Activated naive CD4-positive, alpha-beta T cell treated with Interleukin-2 at 50 U/mL for 16 hours (primary cell): ENCODE data around the gene HIP1.
"Not testable (repeated sequence)": the region's sequence is repeated elsewhere in the genome, so short reads cannot be mapped to it uniquely, and the experiment has no call there.

Experiments
- DNase-seq: peaks from one replicate; pipeline ENCODE4 v3.0.0-alpha.2; 2020

HIP1 gene

DNA sequence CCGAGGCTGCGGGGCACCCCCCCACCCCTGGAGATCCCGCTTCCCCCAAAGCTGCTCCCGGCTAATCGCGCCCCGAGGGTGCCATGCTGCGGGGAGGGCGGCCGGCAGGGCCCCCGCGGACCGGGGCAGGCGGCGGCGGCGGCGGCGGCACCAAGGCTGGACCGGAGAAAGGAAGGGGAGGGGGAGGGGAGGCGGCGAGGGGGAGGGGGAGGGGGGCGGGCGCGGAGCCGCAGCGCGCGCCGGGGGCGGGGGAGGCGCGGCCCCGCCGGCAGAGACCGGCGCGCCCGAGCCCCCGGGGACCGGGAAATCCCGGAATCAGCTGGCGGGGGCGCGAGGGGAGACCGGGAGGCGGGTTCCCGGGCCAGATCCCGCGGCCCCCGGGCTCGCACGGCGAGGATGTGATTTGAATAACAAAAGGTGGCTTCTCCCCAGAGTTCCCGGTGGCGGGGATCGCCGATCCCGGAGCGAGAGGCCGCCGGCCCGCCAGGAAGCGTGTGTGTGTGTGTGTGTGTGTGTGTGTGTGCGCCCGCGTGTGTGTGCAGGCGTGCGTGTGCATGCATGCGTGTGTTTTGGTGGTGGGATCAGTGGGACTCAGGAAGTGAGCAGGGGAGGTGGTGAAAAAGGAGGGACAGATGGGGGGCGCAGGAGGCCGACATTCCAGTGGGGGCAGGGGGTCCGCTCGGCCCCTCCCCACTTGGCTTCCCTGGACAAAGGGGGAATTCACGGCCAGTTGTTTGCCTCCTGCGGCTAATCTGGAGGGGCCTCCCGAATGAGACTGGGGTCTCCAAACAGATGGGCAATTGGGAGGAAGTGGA, 99.5 kb downstream of the HIP1 start:
- DNase-seq, result peak; percentile 33

GRCh38 chr7:75638594-75639070, 100.1 kb downstream of the HIP1 start:
- no peak for DNase-seq

GRCh38 chr7:75637854-75638593, 100.7 kb downstream of the HIP1 start:
- DNase-seq, result no peak

- no peak for DNase-seq
These were observed 103.7 kb downstream of the HIP1 start for GRCh38 chr7:75635036-75635435.

DNA sequence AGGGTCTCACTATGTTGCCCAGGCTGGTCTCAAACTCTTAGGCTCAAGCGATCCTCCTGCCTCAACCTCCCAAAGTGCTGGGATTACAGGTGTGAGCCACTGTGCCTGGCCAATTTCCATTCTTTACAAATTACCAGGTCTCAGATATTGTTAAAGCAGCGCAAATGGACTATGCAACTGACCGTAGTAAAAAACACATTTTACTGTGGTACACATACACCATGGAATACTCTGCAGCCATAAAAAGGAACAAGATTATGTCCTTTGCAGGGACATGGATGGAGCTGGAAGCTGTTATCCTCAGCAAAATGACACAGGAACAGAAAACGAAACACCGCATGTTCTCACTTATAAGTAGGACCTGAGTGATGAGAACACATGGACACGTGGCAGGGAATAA, 106.2 kb downstream of the HIP1 start:
- not testable (repeated sequence) for DNase-seq

- no peak for DNase-seq
These were observed 107.0 kb downstream of the HIP1 start for GRCh38 chr7:75631711-75632110.

GRCh38 chr7:75630549-75630948, 108.2 kb downstream of the HIP1 start:
- DNase-seq, result no peak

DNA sequence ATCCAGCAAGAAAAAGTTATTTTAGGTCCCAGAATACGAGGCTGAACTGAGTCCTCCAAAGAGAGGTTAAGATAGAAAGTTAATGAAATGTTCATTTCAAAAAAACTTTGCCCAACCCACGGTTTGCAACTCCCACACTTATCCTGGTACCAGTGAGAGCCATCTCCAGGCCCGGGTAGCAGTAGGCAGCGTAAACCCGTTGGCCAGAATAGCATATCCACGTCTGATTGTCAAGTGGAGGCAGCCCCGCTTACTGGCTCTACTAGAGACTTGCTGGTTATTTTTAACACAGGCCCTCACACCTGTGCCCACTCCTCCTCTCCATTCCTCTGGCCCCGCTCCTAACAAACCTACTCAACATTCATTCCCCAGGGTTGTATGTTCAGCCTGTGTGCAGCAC, 109.7 kb downstream of the HIP1 start:
- no peak for DNase-seq

- no peak for DNase-seq
These were observed 110.7 kb downstream of the HIP1 start for GRCh38 chr7:75628055-75628454.

- no peak for DNase-seq
These were observed 111.8 kb downstream of the HIP1 start for GRCh38 chr7:75626954-75627353.

GRCh38 chr7:75625868-75626267, 112.9 kb downstream of the HIP1 start:
- DNase-seq, result no peak

- DNase-seq, result no peak
These were observed 114.5 kb downstream of the HIP1 start for GRCh38 chr7:75624134-75624832.

DNA sequence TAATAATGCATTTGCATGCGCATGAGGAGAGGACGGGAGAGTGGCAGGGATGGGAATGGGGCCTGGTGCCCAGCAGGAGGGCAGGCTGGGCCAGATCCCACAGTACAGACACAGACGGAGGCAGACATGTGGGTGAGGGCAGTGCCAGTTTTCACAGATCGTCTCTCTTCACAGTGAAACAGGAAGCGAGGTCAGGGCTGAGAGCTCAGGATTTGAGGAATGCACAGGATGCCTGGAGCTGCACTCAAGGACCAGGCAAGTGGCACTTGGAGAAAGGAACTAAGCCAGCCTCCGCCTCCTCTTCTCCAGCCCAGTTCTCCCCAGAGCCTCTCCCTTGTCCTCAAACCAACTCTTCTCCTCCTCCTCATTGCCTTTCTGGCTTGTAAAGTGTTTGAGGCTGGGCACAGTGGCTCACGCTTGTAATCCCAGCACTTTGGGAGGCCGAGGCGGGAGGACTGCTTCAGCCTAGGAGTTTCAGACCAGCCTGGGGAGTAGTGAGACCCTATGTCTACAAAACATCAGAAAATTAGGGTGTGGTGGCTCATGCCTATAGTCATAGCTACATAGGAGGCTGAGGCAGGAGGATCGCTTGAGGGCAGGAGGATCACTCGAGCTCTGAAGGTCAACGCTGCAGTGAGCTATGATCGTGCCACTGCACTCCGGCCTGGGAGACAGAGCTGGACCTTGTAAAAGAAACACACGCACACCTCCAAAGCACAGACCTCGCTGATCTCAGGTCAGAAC, 115.2 kb downstream of the HIP1 start:
- DNase-seq, result no peak

DNA sequence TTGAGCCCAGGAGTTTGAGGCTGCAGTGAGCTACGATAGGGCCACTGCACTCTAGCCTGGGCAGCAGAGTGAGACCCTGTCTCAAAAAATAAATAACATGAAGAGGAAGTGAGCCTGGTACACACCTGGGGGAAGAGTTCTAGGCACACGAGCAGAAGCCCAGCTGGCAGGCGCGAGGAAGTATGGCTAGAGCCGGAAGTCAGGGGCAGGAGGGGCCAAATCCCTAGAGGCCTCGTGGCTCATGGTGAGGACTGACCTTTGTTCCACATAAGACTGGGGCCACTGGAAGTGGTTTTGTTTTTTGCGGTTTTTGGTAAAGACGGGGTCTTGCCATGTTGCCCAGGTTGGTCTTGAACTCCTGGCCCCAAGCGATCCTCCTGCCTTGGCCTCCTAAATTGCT, 117.6 kb downstream of the HIP1 start:
- no peak for DNase-seq

GRCh38 chr7:75619636-75620035, 119.1 kb downstream of the HIP1 start:
- no peak for DNase-seq

DNA sequence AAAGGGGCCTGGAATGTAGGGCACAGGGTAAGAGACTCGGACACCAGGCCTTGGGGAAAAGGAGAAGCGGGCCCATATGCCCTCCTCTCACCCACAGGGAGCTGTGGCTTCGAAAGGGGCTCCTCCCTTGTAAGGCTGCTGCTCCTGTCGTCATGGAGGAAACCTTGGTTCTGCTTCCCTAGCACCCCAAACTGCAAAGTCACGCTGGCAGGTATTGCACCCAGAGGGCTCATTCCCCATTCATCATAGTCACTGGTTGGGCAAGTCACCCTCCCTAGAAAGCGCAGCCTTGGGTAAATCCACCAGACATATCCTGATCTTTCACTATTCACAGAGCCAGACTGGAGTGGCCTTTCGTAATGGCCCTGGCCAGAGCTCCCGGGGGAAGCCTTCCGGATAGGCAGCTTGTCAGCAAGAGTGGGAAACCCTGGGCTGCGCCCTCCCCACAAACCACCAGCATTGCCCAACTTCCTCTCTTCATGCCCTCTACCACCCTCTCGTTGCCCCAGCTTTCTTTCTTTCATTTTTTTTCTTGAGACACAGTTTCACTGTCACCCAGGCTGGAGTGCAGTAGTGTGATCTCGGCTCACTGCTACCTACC, 121.0 kb downstream of the HIP1 start:
- peak; percentile 44 for DNase-seq

- no peak for DNase-seq
These were observed 122.1 kb downstream of the HIP1 start for GRCh38 chr7:75616421-75617167.

GRCh38 chr7:75614401-75614800, 124.3 kb downstream of the HIP1 start:
- no peak for DNase-seq

DNA sequence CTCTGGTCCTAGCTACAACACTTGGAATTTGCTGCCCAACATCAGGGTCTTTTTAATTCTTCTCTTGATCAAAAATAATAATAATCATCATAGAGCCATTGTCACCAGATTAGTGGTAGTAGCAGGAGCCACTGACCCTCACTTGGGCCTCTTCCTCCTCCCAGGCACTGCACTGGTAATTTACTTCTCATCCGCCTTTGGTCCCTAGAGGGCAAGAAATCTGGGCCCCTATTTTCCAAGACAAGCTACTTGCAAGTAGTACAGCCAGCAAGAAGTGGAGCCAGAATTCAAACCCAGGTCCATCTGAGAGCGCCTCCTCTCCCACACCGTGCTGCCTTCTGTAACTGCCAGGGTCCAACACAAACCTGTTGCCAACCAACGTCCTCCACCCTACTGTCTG, 125.4 kb downstream of the HIP1 start:
- DNase-seq, result no peak

- no peak for DNase-seq
These were observed 127.1 kb downstream of the HIP1 start for GRCh38 chr7:75611557-75612178.

- not testable (repeated sequence) for DNase-seq
These were observed 129.3 kb downstream of the HIP1 start for GRCh38 chr7:75609416-75609815.
